ENCODE data around the gene CRK.
A peak's percentile ranks its signal among the peaks of the same experiment; 100 is the strongest.

The CRK gene

DNA sequence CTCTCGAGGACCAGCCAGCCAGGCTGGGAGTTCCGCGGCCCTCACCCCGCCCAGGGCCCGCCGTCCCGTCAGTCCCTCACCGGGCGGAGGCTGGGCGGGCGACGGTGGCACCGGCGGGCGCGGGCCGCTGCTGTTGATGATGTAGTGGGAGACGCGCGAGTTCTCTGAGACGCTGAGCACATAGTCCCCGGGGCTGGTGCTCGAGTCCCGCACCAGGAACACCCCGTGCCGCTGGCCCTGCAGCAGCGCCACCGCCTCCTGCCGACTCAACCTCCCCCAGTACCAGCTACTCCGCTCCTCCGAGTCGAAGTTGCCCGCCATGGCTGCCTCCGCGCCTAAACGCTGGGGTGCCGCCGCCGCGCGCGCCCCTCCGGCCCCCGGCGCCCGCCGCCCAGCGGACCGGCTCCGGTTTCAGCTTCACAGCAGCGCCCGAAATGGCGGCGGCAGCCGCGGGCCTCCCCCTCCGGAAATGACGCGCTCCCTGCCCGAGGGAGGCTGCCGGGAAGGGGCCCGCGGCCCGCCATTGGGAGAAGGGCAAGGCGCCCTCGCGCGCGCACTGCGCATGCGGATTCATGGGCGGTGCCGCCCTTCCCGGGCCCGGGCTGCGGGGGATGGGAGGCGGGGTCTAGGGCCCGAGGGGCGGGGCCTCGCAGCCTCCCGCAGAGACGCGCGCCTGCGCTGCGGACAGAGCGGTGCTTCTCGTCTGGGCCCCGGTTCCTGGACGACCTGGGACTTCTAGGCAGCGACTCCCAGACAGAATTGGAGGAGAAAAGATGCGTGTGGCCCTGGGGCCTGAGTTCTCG is at the start of gene CRK:
Gene CRK (minus strand): TSS at position 436 of the 803 bp plus-strand sequence. CDS start 115 bp downstream, at position 321.
- H3K27me3 ChIP-seq (ENCODE audit: low read depth, low read length), result no peaks in the 10 kb centered on the region
- H3K9me3 ChIP-seq (ENCODE audit: control insufficient read depth in 1 of 2, low read length in 2 of 2), result no peaks in the 10 kb centered on the region
- H3K36me3 ChIP-seq (ENCODE audit: control insufficient read depth in 1 of 2, insufficient read depth in 2 of 2, low read length in 2 of 2), result peaks cover 0 to 6% of the 10 kb centered on the region in 2 donors
- H3K4me3 ChIP-seq (ENCODE audit: low read depth in 1 of 2, low read length in 2 of 2), result peak within 1 kb of the TSS; percentile 70 to 97
- peak within 1 kb of the TSS; percentile 83 for H3K27ac ChIP-seq (ENCODE audit: low read length)
- peaks cover 8 to 26% of the 10 kb centered on the region in 2 donors for H3K4me1 ChIP-seq (ENCODE audit: control insufficient read depth in 1 of 2, insufficient read depth in 2 of 2, low read length in 2 of 2)

DNA sequence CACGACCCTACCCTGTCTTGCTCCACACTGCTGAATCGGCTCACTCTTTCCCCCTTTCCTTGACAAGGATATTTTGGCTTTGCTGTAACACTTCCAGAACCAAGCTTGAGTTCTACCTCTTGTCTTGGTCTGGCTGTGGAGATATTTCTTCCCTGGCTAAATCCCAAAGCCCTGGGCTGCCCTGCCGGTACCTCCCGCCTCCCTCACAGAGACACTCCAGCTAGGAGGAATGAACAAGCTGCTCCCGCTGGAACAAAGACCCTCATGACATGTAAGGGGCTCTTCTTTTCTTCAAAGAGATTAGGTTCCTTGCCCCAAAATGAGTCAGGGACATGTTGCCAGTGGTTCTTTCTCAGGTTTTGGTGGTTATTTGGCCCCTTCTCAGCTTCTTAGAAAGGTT is 49.6 kb upstream of the CRK start:
- H3K36me3 ChIP-seq (ENCODE audit: control insufficient read depth in 1 of 2, insufficient read depth in 2 of 2, low read length in 2 of 2), result peaks cover 9 to 57% of the 10 kb centered on the region in 2 donors

DNA sequence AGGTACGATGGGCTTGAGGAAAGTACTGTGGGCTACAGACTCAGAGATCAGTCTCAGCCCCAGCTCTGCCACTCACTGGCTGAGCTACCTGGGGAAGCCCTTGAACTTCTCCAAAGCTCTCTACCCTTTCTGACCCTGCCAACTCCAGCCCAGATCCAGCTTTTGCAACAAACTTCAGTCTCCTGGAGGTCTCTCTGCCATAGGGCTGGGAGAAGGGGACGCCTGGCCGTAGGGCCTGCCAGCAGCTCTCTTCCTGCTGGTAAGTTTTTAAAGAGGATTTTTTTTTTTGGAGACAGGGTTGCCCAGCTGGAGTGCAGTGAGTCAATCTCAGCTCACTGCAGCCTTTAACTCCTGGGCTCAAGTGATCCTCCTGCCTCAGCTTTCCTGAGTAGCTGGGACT is 48.8 kb upstream of the CRK start:
- Histone ChIP-seq H3K27me3 (ENCODE audit: low read depth, low read length) (no peaks in the 10 kb centered on the region), H3K4me1 (ENCODE audit: control insufficient read depth in 1 of 2, insufficient read depth in 2 of 2, low read length in 2 of 2) (peaks cover 0 to 7% of the 10 kb centered on the region in 2 donors), H3K4me3 (ENCODE audit: low read depth in 1 of 2, low read length in 2 of 2) (no peak overlapping the region), H3K36me3 (ENCODE audit: control insufficient read depth in 1 of 2, insufficient read depth in 2 of 2, low read length in 2 of 2) (peaks cover 9 to 57% of the 10 kb centered on the region in 2 donors), H3K27ac (ENCODE audit: low read length) (no peak overlapping the region), H3K9me3 (ENCODE audit: control insufficient read depth in 1 of 2, low read length in 2 of 2) (no peaks in the 10 kb centered on the region)

More for the DNA sequence above, 49.6 kb upstream of the CRK start:
- Histone ChIP-seq H3K27ac (ENCODE audit: low read length) (no peak overlapping the region), H3K4me1 (ENCODE audit: control insufficient read depth in 1 of 2, insufficient read depth in 2 of 2, low read length in 2 of 2) (peaks cover 3 to 7% of the 10 kb centered on the region in 2 donors), H3K27me3 (ENCODE audit: low read depth, low read length) (no peaks in the 10 kb centered on the region), H3K9me3 (ENCODE audit: control insufficient read depth in 1 of 2, low read length in 2 of 2) (no peaks in the 10 kb centered on the region), H3K4me3 (ENCODE audit: low read depth in 1 of 2, low read length in 2 of 2) (no peak overlapping the region)

DNA sequence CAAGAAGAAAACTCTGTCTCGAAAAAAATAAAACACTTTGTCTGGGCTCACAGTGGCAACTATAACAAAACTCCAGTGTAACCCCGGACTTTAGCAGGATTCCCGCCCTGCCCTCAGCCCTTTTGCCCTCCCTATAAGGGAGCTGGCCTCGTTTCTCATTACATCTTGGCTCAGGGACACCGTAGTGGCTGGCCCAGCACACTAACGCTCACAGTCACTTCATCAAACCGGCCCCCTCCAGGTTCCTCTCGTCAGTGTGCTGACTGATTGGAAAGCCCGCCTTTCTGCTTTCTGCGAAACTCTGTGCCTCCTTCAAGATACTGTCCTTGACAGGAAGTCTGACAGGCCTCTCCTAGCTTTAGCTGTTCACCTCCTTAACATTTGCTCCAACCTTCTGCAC is 47.7 kb upstream of the CRK start:
- H3K9me3 ChIP-seq (ENCODE audit: control insufficient read depth in 1 of 2, low read length in 2 of 2), result no peaks in the 10 kb centered on the region
- H3K4me1 ChIP-seq (ENCODE audit: control insufficient read depth in 1 of 2, insufficient read depth in 2 of 2, low read length in 2 of 2), result no peaks in the 10 kb centered on the region
- H3K36me3 ChIP-seq (ENCODE audit: control insufficient read depth in 1 of 2, insufficient read depth in 2 of 2, low read length in 2 of 2), result peaks cover 9 to 48% of the 10 kb centered on the region in 2 donors
- H3K4me3 ChIP-seq (ENCODE audit: low read depth in 1 of 2, low read length in 2 of 2), result no peak overlapping the region
- H3K27ac ChIP-seq (ENCODE audit: low read length), result no peak overlapping the region
- H3K27me3 ChIP-seq (ENCODE audit: low read depth, low read length), result no peaks in the 10 kb centered on the region

DNA sequence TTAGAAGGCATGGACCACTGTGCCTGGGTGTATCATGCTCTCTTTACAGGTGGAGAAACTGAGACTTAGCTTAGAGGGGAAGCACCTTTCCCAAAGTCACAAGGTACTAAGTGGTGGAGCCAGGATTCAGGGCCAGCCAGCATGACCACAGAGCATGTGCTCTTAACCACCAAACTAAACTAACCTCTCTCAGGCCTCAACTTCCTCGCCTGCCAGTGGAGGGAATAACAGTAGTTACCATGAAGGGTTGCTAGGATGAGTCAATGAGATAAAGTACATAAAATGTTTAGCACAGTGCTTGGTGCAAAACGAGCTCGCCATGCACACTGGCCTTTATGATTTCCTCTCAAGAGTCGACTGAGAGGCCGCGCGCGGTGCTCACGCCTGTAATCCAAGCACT is 42.8 kb upstream of the CRK start:
- Histone ChIP-seq H3K9me3 (ENCODE audit: control insufficient read depth in 1 of 2, low read length in 2 of 2) (no peaks in the 10 kb centered on the region), H3K4me3 (ENCODE audit: low read depth in 1 of 2, low read length in 2 of 2) (no peak overlapping the region), H3K36me3 (ENCODE audit: control insufficient read depth in 1 of 2, insufficient read depth in 2 of 2, low read length in 2 of 2) (peaks cover 11 to 31% of the 10 kb centered on the region in 2 donors), H3K27me3 (ENCODE audit: low read depth, low read length) (no peaks in the 10 kb centered on the region), H3K4me1 (ENCODE audit: control insufficient read depth in 1 of 2, insufficient read depth in 2 of 2, low read length in 2 of 2) (peaks cover 0 to 23% of the 10 kb centered on the region in 2 donors), H3K27ac (ENCODE audit: low read length) (no peak overlapping the region)

DNA sequence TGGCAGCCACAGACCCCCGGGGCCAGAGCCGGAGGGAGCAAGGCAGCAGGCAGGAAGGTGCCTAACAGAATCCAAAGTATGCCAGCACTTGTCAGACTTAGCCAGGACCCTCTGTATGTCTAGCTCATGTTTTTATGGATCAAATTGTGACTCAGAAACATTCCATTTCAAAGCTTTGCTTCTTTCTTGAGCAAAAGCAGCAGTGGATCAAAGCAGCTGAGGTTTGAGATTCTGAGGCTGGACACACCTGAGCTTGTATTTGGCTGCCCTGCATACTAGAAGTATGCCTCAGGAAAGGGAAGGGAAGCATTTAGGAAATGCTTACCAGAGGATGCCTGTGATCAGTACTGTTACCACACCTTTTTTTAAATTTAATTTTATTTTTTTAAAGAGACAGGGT is 42.2 kb upstream of the CRK start:
- no peaks in the 10 kb centered on the region for H3K27me3 ChIP-seq (ENCODE audit: low read depth, low read length)
- no peaks in the 10 kb centered on the region for H3K9me3 ChIP-seq (ENCODE audit: control insufficient read depth in 1 of 2, low read length in 2 of 2)
- peaks cover 0 to 30% of the 10 kb centered on the region in 2 donors for H3K4me1 ChIP-seq (ENCODE audit: control insufficient read depth in 1 of 2, insufficient read depth in 2 of 2, low read length in 2 of 2)
- peaks cover 11 to 31% of the 10 kb centered on the region in 2 donors for H3K36me3 ChIP-seq (ENCODE audit: control insufficient read depth in 1 of 2, insufficient read depth in 2 of 2, low read length in 2 of 2)
- no peak overlapping the region for H3K27ac ChIP-seq (ENCODE audit: low read length)
- no peak overlapping the region for H3K4me3 ChIP-seq (ENCODE audit: low read depth in 1 of 2, low read length in 2 of 2)

DNA sequence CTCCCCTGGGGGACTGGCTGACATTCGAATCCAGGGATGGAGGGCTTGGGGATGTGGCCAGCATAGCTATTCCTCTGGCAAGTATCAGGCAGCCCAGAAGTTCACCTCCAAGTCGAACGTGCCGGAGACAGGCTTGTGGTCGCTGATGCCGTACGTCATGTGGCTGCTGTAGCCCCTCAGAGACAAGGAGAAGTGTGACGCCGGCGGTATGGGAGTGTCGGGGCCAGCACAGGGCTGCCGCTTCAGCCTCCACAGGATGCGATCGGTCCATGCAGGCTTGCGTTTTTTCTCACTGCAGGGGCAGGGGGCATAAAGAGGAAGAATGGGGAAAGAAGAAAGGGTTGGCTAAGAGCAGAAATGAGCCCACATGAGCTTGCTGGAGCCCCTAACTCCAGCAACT is 41.8 kb upstream of the CRK start:
- H3K9me3 ChIP-seq (ENCODE audit: control insufficient read depth in 1 of 2, low read length in 2 of 2), result no peaks in the 10 kb centered on the region
- H3K27me3 ChIP-seq (ENCODE audit: low read depth, low read length), result no peaks in the 10 kb centered on the region
- peaks cover 4 to 33% of the 10 kb centered on the region in 2 donors for H3K4me1 ChIP-seq (ENCODE audit: control insufficient read depth in 1 of 2, insufficient read depth in 2 of 2, low read length in 2 of 2)
- no peak overlapping the region for H3K27ac ChIP-seq (ENCODE audit: low read length)
- H3K4me3 ChIP-seq (ENCODE audit: low read depth in 1 of 2, low read length in 2 of 2), result no peak overlapping the region
- peaks cover 11 to 31% of the 10 kb centered on the region in 2 donors for H3K36me3 ChIP-seq (ENCODE audit: control insufficient read depth in 1 of 2, insufficient read depth in 2 of 2, low read length in 2 of 2)

DNA sequence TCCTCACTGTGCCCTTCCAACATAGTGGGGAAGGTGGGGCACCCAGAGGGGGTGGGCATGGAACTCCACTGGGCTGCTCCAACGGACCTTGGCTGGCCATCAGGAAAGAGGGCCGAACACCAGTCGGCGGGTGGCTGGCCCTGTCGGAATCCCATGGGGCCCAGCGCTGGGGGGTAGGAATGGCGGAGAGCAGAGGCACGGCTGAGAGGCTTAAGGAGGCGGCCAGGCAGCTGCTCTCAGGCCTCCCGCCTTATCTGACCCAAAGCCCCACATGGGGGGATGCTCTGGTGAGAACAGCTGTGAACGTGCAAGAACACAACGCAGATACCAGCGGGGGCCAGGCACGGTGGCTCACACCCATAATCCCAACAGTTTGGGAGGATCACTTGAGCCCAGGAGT is 40.8 kb upstream of the CRK start:
- H3K4me1 ChIP-seq (ENCODE audit: control insufficient read depth in 1 of 2, insufficient read depth in 2 of 2, low read length in 2 of 2), result peaks cover 6 to 43% of the 10 kb centered on the region in 2 donors
- H3K9me3 ChIP-seq (ENCODE audit: control insufficient read depth in 1 of 2, low read length in 2 of 2), result no peaks in the 10 kb centered on the region
- peaks cover 11 to 26% of the 10 kb centered on the region in 2 donors for H3K36me3 ChIP-seq (ENCODE audit: control insufficient read depth in 1 of 2, insufficient read depth in 2 of 2, low read length in 2 of 2)
- no peak overlapping the region for H3K4me3 ChIP-seq (ENCODE audit: low read depth in 1 of 2, low read length in 2 of 2)
- no peak overlapping the region for H3K27ac ChIP-seq (ENCODE audit: low read length)
- no peaks in the 10 kb centered on the region for H3K27me3 ChIP-seq (ENCODE audit: low read depth, low read length)

DNA sequence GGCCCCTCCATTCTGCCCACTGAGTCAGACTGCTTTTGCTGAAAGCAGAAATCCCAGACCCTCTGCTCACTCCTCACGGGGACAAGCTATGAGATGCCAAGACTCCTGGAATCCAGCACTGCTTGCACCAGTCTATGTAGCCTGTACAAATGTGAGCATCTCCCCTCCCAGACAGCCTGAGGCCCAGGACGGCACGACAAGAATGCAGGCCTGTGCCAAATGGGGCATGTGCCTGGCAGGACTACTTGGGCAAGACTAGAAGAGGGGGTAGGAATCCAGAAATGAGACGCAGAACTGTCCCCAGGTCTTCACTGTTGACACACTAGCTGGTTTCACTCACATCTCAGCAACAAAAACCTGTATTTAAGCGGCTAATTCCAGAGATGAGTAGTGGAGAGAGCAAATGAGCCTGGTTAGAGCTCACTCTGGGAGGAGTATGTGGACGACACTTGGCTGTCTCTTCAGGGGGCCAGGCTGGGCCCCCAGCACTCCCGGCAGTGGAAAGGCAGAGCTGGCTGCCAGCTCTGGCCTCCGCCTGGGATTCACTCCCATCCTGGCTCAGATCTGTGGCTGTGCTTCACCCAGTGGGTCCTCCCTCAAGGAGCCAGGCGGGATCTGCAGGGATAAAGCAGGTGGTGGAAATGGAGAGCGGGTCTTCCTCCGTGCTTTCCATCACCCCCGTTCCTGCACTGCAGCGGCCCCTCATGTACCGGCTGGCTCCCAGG is 39.4 kb upstream of the CRK start:
- H3K4me1 ChIP-seq (ENCODE audit: control insufficient read depth in 1 of 2, insufficient read depth in 2 of 2, low read length in 2 of 2), result peaks cover 8 to 50% of the 10 kb centered on the region in 2 donors
- peak overlapping the region; percentile 52 for H3K27ac ChIP-seq (ENCODE audit: low read length)
- no peaks in the 10 kb centered on the region for H3K27me3 ChIP-seq (ENCODE audit: low read depth, low read length)
- H3K36me3 ChIP-seq (ENCODE audit: control insufficient read depth in 1 of 2, insufficient read depth in 2 of 2, low read length in 2 of 2), result peaks cover 11 to 26% of the 10 kb centered on the region in 2 donors
- H3K9me3 ChIP-seq (ENCODE audit: control insufficient read depth in 1 of 2, low read length in 2 of 2), result no peaks in the 10 kb centered on the region
- no peak overlapping the region for H3K4me3 ChIP-seq (ENCODE audit: low read depth in 1 of 2, low read length in 2 of 2)

DNA sequence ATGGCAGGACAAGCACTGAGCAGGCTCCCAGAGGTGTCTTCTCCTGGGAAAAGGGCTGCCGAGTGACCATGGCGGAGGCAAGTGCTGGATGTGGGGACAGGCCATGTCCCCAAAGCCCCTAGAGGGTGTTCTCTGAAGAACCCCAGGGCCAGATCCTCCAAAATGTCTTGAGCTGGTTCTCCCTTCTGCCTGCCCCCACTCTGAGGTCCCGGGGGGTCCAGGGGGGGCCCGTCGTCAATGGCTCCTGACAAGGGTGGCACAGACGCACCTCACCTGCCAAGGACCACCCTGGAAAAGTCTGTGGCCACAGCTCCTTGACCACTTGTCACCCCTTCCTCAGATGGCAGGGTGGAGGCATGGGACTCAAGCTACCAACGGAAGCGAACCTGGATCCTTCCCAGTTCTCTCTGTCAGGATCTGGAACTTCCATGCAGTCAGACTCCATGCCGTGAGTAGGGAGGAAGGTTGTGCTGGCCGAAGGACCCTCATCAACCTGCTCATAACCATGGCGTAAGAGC is 38.8 kb upstream of the CRK start:
- no peak overlapping the region for H3K4me3 ChIP-seq (ENCODE audit: low read depth in 1 of 2, low read length in 2 of 2)
- H3K36me3 ChIP-seq (ENCODE audit: control insufficient read depth in 1 of 2, insufficient read depth in 2 of 2, low read length in 2 of 2), result peaks cover 11 to 26% of the 10 kb centered on the region in 2 donors
- no peaks in the 10 kb centered on the region for H3K27me3 ChIP-seq (ENCODE audit: low read depth, low read length)
- peaks cover 9 to 55% of the 10 kb centered on the region in 2 donors for H3K4me1 ChIP-seq (ENCODE audit: control insufficient read depth in 1 of 2, insufficient read depth in 2 of 2, low read length in 2 of 2)
- no peaks in the 10 kb centered on the region for H3K9me3 ChIP-seq (ENCODE audit: control insufficient read depth in 1 of 2, low read length in 2 of 2)
- peak overlapping the region; percentile 52 for H3K27ac ChIP-seq (ENCODE audit: low read length)

DNA sequence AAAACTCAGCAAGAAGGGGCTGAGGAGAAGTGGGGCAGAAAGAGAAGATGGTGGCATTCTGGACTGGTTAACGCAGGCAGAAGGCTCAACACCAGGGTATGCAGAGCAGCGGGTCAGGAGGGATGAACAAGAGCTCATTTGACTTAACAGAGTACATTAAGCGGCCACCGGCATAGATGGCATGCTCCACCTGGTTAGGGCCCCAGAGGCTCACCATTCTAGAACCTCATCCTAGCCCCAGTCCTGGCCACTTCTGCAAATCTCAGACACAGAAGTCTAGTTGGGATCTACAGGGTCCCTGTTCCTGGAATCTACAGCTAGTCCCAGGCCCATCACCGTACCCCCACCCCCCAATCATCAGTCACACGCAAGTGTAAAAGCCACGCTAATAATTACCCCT is 38.2 kb upstream of the CRK start:
- H3K4me1 ChIP-seq (ENCODE audit: control insufficient read depth in 1 of 2, insufficient read depth in 2 of 2, low read length in 2 of 2), result peaks cover 9 to 61% of the 10 kb centered on the region in 2 donors
- H3K27ac ChIP-seq (ENCODE audit: low read length), result no peak overlapping the region
- H3K27me3 ChIP-seq (ENCODE audit: low read depth, low read length), result no peaks in the 10 kb centered on the region
- H3K9me3 ChIP-seq (ENCODE audit: control insufficient read depth in 1 of 2, low read length in 2 of 2), result no peaks in the 10 kb centered on the region
- H3K36me3 ChIP-seq (ENCODE audit: control insufficient read depth in 1 of 2, insufficient read depth in 2 of 2, low read length in 2 of 2), result peaks cover 11 to 26% of the 10 kb centered on the region in 2 donors
- no peak overlapping the region for H3K4me3 ChIP-seq (ENCODE audit: low read depth in 1 of 2, low read length in 2 of 2)

All from muscle layer of duodenum (tissue), 2 donors.